CD4-positive, alpha-beta T cell treated with Interleukin-17A for 4 hours (primary cell): ENCODE data around the gene ARSB.
"Not testable (repeated sequence)": the region's sequence is repeated elsewhere in the genome, so short reads cannot be mapped to it uniquely, and the experiment has no call there.

Source experiments
- DNase-seq: peaks from one replicate; pipeline ENCODE4 v3.0.0-alpha.2; 2020; ENCODE audit warnings: mixed read lengths

The ARSB gene

DNA sequence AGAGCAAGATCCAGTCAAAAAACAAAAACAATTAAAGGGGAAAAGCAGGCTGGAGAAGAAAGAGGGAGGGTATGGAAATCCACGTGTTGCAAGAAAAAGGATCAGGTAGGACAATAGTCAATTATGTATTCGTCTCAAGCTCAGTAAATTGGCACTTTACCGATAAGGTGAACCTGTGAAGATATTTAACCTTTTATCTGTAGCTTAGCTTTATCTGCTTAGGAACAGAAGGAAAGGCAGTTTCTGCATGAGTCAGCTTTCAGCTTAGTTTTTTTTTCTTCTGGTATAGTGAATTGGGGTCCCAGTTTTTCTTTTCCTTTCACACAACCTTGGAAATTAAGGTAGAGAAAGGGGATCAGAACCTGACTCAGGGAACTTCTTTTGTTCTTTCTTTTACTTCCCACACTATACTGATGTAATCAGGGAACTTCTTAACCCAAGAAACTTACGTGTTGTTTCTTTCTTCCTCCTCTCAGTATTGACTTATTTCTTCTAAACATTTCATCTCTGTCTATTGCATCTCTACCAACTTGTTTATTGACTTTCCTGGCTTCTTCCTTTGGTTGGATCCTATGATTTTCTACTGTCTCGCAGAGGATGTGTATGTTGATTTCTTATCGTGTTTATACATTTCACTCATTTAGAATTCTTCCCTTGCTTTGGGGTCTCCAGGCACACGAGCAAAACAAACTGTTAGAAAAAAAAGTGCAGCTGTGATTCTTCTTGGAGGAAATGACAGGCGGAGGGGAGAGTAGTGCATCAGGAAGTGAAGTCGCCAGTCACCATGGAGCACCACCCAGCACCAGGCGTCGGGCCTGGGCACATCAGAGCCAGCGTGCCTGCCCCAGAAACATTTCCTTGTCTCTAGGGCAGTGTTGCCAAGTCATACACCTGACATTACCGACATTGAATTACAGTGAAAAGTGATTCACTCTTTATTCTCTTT is 213.6 kb downstream of the ARSB start:
- DNase-seq: no peak

DNA sequence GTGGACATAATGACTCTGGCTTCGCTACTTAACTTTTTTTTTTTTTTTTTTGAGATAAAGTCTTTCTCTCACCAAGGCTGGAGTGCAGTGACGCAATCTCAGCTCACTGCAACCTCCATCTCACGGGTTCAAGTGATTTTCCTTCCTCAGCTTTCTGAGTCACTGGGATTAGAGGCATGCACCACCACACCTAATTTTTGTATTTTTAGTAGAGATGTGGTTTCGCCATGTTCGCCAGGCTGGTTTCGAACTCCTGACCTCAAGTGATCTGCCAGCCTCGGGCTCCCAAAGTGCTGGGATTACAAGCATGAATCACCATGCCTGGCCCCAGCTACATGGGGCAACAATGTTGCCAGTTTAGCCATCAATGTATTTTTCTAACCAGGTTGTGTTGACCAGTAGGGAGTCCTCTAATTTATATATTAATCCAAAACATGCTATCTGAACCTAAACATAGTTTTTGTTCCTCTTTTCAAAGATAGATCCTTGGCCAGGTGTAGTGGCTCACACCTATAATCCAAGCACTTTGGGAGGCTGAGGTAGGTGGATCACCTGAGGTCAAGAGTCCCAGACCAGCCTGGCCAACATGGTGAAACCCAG is 216.2 kb downstream of the ARSB start:
- no peak for DNase-seq

- no peak for DNase-seq
Observed at GRCh38 chr5:78766412-78766762, 218.7 kb downstream of the ARSB start.

DNA sequence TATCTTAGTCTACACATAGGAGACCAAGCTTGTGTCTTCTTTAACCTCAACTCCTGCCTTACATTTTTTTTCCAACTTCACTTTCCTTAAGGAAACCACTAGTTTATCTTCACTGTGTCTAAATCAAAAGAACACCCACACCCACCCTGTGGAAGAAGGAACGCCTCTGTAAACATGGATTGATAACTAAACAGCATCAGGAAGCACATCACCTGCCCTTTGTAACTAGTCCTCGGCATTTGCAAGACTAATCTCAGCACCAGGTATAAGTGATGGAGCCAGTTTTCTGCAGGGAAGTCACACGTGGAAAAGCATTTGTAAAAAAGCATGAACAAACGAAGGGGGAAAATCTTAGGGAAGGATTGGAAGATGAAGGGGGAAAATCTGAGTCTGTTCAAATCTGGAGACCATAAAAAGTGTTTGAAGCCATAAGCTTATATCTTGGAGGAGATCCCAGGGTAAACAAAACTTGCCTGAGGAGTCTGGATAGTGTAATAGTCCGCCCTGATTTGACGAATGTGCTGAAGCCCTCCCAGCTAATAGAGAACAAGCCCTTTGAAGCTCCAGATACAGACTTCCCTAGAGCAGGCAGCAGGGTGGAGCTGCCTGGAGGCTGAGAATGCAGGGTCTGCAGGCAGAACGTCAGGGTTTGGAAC is 219.2 kb downstream of the ARSB start:
- no peak for DNase-seq

GRCh38 chr5:78765116-78765515 is 220.0 kb downstream of the ARSB start:
- no peak for DNase-seq

DNA sequence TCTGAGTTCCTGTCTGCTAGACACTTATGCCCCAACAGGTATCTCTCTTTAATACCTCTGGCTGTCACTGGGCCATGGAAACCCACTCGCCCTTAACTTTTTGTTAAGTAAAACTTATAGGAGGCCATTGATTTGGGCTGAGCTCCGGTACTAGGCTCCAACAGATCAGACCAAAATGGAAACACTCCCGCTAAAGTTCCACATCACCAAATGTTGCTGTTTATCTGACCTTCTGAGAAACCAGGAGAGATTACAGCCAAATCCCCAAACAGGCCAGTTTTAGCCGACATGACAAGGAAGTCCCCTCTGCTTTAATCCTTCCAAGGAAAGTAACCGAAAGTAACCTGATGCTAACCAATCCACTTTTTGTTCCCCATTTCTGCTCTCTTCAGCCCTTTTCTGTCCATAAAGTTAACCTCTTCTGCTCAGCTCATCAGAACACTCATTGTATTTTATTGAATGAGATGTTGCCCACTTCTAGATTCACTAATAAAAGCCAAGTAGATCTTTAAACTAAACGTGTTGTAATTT is 221.4 kb downstream of the ARSB start:
- DNase-seq: no peak

GRCh38 chr5:78762743-78763142 is 222.4 kb downstream of the ARSB start:
- DNase-seq: not testable (repeated sequence)

- no peak for DNase-seq
Observed at GRCh38 chr5:78761840-78762239, 223.3 kb downstream of the ARSB start.

DNA sequence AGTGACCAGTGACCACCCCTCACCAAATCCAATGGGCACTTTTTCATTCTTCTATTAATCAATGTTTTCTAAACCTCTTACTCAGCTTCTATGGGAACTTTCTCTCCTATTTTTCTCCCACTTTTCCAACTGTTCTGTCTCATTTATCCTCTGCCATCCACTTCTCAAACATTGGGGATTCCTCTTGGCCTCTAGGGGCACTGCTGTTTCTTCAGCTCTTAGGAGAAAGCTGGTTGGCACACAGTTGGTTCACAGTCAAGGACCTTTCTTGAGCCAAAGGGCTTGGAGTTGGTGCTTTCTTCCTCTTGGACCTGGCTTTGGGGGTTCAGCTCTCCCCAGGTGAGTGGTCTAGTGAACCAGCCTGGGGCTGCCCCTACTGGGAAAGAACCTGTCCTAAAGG is 224.3 kb downstream of the ARSB start:
- DNase-seq: no peak

- DNase-seq: no peak
Observed at GRCh38 chr5:78760366-78760765, 224.7 kb downstream of the ARSB start.

GRCh38 chr5:78758169-78758839 is 226.8 kb downstream of the ARSB start:
- DNase-seq: no peak

- DNase-seq: no peak
Observed at GRCh38 chr5:78757269-78758053, 227.6 kb downstream of the ARSB start.

GRCh38 chr5:78756858-78757257 is 228.3 kb downstream of the ARSB start:
- no peak for DNase-seq

DNA sequence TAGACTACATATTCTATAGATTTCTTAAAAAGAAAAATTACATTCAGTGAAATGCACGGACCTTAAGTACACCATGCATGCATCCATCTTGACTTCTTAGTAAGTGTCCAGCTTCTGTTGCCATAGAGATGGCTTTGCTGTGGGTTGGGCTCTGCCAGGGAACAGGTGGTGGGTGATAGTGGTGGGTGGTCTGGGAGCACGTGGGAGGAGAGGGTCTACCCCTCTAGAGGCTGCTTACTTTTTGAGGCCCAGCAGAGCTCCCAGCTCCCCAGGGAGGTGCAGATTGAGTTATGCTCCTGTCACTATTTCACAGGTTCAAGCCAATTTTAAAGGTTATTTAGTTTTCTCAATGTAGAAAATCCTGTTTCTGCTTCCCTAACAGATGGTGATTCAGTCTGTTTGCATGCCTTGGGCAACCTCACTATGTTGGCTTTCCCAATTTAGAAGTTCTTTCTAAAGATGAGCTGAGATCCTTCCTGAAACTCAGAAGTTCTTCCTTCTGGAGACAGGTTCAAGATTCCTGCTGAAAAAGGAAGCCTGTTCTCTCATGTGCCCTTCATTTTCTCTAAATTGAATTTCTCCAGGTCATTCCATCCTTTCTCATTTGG is 229.2 kb downstream of the ARSB start:
- DNase-seq: no peak

GRCh38 chr5:78754655-78755054 is 230.5 kb downstream of the ARSB start:
- DNase-seq: no peak

DNA sequence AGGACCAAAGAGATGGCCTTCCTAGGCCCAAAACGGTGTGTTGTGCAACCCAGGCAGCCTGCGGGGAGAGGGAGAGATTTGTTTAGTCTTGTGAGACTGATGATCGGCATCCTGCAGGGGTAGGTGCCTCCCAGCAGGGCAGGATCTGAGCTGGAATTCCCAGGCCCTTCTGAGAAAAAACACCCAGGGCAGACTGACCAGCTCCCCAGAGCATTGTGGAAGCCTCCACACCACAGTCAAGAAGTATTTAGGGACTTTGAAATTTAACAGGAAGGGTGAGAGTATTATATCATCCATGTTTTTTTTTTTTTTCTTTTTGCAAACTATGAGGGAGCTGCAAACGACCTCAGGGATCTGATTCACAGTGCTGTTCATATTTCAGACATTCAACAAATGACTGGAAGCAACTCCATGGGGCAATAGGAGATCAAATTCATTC is 232.0 kb downstream of the ARSB start:
- DNase-seq: no peak

GRCh38 chr5:78751872-78752271 is 233.2 kb downstream of the ARSB start:
- DNase-seq: no peak

DNA sequence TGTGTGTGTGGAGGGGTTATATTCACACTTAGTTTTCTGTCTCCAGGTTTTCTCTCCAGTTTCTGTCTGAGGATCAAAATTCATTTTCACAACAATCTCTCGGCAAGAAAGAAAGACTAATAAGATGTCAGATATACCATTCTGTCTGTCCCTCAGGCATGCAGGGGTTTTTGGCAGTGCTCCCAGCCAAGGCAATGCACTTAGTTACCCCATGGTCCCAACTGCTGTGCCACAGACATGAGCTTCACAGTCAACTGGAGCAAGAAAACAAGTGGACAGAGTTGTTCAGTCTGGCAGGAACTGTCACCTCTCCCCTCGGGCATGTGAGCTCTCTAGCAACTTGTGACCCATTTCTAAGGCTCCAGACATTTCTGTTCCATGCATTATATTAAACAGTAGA is 234.8 kb downstream of the ARSB start:
- no peak for DNase-seq

- DNase-seq: no peak
Observed at GRCh38 chr5:78747705-78748359, 237.3 kb downstream of the ARSB start.

- no peak for DNase-seq
Observed at GRCh38 chr5:78747055-78747454, 238.1 kb downstream of the ARSB start.
